Posterior vena cava (tissue), 2 donors: ENCODE results near the gene OPN1MW. TPM values are rescaled to one million over a fixed set of nuclear protein-coding genes. Genes with fewer than 3 reads are reported as not detected.
"Not testable (repeated sequence)": the region's sequence is repeated elsewhere in the genome, so short reads cannot be mapped to it uniquely, and the experiment has no call there.

Source experiments
- DNase-seq: peaks from one replicate; pipeline ENCODE4 v3.0.0-alpha.2; 2020; ENCODE audit warnings: low spot score
- intact Hi-C, 2 donors: fragments of 100-400 bp; cut with DNase I; formaldehyde crosslinking; loops; one replicate each; pipeline versions ENCODE4 v1.14.1 to v1.14.2; 2022 to 2023
- long read RNA-seq, 2 donors: library from polyadenylated mRNA; unstranded; transcript quantifications; one replicate each; pipeline ENCODE4 v2.0.0, GENCODE V29; 2020 to 2021
- total RNA-seq, 2 donors: library from RNA; stranded (reverse); fragmentation: NEBNext Ultra II Directional; extraction: Animal tissue kit (Norgen Biotek cat#: 25700); gene quantifications; one replicate each; pipeline ENCODE4 v1.2.1, GENCODE V29; 2021
- donor health status: DM: yes; HTN: yes; CAD: no.
- donor health status: DM: yes; HTN: yes; CAD: no.

OPN1MW gene
- not detected for total RNA-seq
- long read RNA-seq, donor 1: 0 reads
- long read RNA-seq, donor 2: 0 reads

DNA sequence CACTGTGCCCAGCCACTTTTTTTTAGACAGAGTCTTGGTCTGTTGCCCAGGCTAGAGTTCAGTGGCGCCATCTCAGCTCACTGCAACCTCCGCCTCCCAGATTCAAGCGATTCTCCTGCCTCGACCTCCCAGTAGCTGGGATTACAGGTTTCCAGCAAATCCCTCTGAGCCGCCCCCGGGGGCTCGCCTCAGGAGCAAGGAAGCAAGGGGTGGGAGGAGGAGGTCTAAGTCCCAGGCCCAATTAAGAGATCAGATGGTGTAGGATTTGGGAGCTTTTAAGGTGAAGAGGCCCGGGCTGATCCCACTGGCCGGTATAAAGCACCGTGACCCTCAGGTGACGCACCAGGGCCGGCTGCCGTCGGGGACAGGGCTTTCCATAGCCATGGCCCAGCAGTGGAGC is at the start of gene OPN1MW:
Gene OPN1MW, plus strand, starts transcription at position 301 of the 400 bp plus-strand sequence. Its CDS starts 82 bp downstream, at position 383.
- DNase-seq, intact Hi-C loops: not testable (repeated sequence)

DNA sequence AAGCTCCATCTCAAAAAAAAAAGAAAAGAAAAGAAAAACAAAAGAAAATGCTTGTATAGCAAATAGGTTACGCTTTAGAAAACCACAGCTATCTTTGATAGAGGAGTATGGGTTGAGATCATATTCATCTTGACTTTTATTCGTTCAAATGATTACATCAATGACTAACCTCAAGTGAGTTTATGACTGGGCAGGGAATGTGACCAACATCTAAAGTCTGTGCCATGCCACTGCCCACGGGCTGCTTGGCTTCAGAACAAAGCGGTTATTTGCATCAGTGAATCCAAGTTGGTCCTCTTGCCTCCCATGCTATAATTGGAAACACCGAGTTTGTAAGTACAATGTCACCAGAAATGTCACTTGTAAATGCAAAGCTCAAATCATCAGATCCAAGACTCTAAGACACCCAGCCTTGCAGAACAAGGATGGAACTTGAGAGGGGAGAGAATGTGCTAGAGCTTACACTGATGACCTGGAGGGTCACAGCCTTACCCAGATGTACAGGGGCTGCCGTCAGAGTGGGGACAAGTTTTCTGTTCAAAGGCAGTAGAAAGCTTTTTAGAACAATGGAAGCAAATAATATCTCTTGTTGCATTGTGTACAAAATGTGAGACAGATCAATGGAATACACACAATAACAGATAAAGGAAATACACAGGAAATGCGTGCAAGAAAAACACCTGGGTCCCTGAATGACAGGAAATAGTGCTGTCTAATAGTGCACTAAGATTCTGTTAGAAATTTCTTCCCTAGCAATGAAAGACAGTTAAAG is 46.8 kb upstream of the OPN1MW start:
- intact Hi-C loops: no loop called here
- no peak for DNase-seq

DNA sequence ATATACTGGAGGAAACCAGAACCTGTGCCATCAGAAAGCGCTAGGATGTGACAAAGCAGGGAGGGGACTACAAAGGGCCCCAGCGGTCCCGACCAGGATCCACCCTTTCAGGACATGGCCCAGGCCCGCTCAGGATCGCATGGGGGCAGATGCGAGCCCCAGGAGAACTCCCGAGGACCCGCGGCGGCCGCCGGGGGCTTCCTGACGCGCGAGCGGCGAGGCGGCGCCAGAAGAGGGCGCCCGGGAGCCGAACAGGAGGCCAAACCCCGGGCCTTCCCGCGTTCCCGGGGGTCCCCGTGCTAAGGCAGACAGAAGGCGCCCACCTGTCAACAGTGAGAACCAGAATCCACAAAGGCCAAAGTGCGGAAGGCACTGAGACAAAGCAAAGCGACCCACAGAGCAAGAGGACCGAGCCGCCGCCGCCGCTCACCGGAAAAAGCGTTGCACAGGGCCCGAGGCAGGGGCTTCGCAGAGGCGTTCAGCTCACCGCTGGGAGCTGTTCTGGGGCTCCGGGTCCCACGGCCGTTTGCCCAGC is 45.7 kb upstream of the OPN1MW start:
- peak; percentile 89 for DNase-seq
- intact Hi-C loops: no loop called here

DNA sequence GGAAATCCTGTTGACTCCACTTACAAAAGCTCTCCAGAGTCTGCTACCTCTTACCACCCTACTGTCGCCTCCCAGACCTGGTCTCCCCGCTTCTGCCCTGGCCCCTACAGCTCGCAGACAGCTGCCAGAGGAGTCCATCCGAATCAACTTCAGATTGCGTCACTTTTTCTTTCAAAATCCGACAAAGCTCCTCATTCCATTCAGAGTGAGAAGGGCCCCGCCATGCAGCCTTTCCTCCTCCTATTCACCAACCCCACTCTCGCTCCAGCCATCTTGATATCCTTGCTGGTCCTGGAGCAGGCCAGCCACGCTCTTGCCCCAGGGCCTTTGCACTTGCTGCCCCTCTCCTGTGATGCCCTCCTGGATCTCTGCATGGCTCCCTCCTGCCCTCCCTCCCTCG is 43.5 kb upstream of the OPN1MW start:
- intact Hi-C loops: no loop called here
- no peak for DNase-seq

DNA sequence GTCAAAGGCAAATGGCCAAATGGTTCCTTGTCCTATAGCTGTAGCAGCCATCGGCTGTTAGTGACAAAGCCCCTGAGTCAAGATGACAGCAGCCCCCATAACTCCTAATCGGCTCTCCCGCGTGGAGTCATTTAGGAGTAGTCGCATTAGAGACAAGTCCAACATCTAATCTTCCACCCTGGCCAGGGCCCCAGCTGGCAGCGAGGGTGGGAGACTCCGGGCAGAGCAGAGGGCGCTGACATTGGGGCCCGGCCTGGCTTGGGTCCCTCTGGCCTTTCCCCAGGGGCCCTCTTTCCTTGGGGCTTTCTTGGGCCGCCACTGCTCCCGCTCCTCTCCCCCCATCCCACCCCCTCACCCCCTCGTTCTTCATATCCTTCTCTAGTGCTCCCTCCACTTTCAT is 42.2 kb upstream of the OPN1MW start:
- intact Hi-C loops: no loop called here
- DNase-seq: no peak

DNA sequence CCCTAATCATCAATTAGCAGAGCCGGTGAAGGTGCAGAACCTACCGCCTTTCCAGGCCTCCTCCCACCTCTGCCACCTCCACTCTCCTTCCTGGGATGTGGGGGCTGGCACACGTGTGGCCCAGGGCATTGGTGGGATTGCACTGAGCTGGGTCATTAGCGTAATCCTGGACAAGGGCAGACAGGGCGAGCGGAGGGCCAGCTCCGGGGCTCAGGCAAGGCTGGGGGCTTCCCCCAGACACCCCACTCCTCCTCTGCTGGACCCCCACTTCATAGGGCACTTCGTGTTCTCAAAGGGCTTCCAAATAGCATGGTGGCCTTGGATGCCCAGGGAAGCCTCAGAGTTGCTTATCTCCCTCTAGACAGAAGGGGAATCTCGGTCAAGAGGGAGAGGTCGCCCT is 41.7 kb upstream of the OPN1MW start:
- no peak for DNase-seq
- intact Hi-C loops: no loop called here

DNA sequence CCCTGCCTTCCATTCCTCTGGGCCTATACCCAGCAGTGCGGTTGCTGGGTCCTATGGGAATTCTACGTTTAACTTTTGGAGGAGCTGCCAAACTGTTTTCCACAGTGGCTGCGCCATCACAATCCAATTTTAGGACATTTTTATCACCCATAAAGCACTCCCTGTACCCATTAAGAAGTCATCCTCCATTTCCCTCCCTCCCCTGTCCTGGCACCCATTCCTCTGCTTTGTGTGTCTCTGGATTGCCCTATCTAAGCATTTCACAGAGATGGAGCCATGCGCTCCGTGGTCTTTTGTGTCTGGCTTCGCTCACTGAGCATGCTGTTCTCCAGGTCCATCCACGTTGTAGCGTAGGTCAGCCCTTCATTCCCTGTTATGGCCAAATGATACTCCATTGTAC is 40.0 kb upstream of the OPN1MW start:
- intact Hi-C loops: no loop called here
- DNase-seq: no peak

DNA sequence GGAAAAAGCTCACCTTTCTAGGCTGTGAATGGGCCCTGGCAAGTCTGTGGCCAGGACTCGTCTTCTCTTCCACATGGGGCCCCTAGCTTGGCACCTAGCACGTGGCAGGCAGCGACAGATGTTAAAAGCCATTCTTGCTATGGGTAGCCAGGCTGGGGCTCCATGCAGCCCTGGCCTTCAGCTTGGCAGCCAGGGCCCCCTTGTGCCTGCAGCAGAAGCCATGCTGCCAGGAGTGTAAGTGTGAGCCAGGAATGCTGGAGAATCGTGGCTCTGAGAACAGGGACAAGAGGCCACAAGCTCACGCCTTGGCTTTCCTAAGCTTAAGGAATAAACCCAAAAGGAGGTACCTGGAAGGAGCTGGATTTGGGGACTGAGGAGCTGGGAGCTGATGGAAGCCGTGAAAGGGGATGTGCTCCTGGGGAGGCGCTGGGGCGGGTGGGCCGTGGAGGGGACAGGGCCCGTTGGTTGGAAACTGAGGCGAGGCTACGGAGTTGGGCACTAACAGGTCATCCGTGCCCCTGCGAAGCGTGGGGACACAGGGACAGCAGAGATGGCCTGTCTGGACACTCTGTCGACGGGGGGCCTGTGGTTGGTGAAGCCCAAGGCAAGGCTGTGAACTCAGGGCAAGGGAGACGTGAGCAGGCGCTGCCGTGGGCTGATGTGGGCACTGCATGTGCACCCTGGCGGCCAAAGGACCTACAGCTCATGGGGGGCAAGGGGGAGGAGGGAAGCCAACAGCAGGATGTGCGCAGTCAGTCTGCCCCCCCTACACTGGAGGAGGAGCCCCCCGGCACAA is 39.2 kb upstream of the OPN1MW start:
- no peak for DNase-seq
- intact Hi-C loops: no loop called here

DNA sequence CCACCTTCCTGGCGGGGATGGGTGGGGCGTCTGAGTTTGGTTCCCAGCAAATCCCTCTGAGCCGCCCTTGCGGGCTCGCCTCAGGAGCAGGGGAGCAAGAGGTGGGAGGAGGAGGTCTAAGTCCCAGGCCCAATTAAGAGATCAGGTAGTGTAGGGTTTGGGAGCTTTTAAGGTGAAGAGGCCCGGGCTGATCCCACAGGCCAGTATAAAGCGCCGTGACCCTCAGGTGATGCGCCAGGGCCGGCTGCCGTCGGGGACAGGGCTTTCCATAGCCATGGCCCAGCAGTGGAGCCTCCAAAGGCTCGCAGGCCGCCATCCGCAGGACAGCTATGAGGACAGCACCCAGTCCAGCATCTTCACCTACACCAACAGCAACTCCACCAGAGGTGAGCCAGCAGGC is 38.4 kb upstream of the OPN1MW start, which contains the start of gene OPN1LW:
Gene OPN1LW, plus strand, starts transcription at position 234 of the 400 bp plus-strand sequence. Its CDS starts 41 bp downstream, at position 275.
- intact Hi-C loops, DNase-seq: not testable (repeated sequence)

DNA sequence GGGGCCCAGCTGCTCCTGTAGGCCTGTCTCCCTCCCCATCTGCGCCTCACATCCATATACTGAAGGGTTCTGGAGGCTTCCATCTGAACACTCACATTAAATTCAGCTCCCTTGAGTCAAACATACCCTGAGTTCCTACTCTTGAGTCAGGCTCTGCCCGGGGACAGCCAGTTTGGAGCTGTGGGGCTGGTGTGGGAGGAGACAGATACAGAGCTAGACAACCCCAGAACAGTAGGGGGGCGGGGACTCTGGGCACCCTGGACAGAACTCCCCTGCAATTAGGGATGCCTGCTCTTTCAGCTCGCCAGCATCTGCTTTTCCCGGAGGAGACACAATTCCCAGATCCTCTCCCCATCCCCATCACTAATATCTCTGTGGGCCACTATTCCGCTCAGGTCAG is 31.4 kb upstream of the OPN1MW start:
- intact Hi-C loops, DNase-seq: not testable (repeated sequence)

DNA sequence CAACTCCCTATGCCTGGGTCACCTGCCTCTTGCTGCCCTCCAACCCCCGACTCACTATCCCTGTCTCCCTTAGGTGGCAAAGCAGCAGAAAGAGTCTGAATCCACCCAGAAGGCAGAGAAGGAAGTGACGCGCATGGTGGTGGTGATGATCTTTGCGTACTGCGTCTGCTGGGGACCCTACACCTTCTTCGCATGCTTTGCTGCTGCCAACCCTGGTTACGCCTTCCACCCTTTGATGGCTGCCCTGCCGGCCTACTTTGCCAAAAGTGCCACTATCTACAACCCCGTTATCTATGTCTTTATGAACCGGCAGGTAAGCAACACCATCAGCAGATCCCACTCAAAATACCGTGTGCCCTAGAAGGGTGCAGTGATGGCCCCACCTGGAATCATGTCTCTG is 26.2 kb upstream of the OPN1MW start:
- intact Hi-C loops, DNase-seq: not testable (repeated sequence)

DNA sequence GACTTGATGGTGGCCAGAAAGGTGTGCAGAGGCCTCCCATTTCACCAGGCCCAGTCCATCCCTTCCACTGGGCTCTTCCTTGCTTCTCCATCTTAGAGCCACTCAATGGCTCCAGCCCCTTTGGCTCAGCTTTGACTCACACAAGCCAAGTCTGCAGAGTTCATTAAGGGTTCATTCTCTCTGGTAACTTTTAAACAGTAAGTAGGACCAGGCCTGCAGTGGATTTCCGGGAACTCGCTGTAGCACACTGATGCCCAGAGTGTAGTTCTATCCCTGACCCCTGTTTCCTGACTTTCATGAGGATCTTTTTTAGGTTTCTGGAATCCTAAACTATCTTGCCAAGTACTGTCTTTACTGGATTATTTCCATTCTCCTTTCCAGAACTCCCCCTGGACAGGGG is 25.2 kb upstream of the OPN1MW start:
- intact Hi-C loops, DNase-seq: not testable (repeated sequence)

DNA sequence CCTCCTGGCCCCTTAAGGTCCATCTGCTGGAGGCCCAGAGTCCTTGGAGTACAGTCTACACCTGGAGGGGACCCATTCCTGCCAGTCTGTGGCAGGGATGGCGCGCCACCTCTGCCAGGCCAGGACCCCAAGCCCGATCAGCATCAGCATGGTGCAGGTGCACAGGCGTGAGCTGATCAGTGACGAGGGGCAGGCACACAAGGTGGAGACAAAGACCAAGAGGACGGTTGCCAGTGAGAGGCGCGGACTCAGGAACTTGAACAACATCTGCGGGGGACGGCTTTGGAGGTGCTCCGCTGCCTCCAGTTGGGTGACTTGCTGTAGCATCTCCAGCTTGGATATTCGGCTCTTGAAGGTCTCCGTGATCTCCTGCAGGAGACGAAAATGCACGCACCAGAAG is 23.1 kb upstream of the OPN1MW start:
- intact Hi-C loops, DNase-seq: not testable (repeated sequence)

DNA sequence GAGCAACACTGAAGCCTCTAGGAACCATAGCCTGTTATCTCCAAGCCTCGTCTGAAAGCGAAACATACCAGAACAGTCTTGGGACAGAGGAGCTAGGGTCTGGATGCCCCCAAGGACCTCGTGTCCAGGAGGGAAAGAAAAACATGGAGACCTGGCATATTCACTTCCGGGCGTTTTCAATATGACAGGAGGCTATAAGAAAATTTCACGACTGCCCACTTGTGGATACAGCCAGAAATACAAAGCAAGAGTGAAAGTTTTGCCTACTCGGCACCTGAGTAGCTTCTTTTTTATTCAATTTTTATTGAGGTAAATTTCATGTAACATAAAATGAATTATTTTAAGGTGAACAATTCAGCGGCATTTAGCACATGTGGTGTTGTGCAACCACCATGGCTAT is 17.5 kb upstream of the OPN1MW start:
- intact Hi-C loops: not testable (repeated sequence)

DNA sequence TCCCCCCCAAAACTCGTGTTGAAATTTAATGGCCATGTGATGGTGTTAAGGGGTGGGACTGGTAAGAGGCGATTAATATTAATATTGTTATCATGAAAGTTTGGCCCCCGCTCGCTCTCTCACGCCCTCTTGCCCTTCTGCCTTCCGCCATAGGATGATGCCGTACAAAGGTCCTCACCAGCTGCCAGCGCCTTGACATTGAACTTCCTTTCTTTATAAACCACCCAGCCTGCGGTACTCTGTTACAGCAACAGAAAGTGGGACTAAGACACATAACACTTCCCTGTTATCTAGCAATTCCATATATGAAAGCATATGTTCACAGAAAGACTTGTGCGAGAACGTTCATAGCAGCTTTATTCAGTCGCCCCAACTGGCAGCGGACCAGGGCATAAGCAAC is 14.0 kb upstream of the OPN1MW start:
- DNase-seq, intact Hi-C loops: not testable (repeated sequence)

More for the DNA sequence above, 17.5 kb upstream of the OPN1MW start:
- not testable (repeated sequence) for DNase-seq

DNA sequence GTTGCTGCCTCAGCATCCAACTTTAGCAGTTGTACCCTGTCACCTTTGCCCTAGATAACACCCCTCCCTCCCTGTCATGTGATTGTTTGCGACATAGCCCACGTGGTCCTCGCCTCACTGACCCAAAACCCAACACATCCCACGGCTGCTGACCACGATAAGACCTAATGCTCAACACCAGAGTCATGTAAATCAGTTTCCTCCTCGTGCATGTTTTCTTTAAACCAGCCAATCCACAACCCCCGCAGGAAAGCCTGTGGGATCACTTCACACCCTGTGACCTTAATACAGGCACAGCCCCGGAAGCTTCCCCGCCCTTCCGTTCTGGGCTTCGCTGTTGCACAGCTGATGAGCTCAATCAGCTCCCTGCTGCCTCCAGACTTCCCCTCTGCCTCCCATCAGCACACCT is 9.9 kb upstream of the OPN1MW start:
- DNase-seq, intact Hi-C loops: not testable (repeated sequence)

DNA sequence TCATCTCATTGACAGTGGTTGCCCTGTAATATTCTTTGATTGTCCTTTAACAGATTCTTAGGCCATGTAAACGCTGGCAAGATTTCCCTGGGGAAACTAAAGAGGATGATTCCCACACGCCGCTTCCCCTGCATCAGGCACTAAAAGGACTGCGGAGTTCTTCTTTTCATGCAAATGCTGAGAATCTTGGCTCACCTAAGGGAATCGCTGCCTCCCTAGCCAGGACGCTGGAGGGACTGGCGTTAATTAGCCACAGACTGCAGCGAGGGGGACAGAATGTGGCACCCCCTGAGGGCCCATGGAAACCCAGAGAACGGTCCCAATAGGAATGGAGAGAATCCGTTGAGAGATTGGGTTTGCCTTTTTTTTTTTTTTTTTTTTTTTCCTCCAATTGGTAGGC is 8.0 kb upstream of the OPN1MW start:
- intact Hi-C loops, DNase-seq: not testable (repeated sequence)

DNA sequence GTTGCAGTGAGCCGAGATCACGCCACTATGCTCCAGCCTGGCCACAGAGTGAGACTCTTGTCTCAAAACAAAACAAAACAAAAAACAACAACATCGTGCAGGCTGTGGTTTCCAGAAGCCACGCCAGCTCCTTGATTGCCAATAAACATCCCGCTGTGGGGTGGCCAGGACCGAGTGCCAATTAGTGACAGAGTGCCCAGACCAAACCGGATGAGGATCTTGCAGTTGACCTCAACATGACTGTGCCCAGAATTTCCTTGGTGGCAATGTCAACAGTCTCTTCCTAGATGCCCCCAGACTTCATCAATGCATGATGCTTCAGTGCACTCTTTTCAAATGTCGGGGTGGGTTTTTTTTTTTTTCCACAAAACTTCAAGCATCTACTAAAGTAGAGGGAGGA is 1.4 kb downstream of the OPN1MW start:
- intact Hi-C loops: not testable (repeated sequence)

DNA sequence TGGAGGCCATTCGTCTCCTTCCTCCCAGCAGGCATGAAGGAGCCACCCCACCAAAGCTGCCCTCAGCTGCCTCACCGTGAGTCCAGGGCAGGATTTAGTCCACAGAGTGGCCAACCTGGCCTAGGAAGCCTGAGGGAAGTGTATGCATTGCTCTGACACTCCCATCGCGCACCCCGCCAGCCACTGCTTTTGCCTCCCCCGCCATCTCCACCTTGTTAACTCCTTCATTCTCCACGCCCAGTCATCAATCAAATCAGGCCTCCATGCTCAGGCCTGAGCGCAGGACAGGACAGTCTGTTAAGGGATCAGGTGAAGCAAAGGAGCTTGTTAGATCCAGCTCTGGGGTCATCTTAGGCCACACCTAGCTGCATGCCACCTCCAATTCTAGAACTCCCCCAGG is 10.4 kb downstream of the OPN1MW start:
- intact Hi-C loops, DNase-seq: not testable (repeated sequence)

More for the DNA sequence above, 1.4 kb downstream of the OPN1MW start:
- DNase-seq: not testable (repeated sequence)

DNA sequence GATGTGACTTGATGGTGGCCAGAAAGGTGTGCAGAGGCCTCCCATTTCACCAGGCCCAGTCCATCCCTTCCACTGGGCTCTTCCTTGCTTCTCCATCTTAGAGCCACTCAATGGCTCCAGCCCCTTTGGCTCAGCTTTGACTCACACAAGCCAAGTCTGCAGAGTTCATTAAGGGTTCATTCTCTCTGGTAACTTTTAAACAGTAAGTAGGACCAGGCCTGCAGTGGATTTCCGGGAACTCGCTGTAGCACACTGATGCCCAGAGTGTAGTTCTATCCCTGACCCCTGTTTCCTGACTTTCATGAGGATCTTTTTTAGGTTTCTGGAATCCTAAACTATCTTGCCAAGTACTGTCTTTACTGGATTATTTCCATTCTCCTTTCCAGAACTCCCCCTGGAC is 11.9 kb downstream of the OPN1MW start:
- intact Hi-C loops, DNase-seq: not testable (repeated sequence)
